A673 (cell line): ENCODE measurements around the gene MOSMO. TPM values are rescaled to one million over a fixed set of nuclear protein-coding genes. Genes with fewer than 3 reads are reported as not detected.
"Not testable (repeated sequence)": the region's sequence is repeated elsewhere in the genome, so short reads cannot be mapped to it uniquely, and the experiment has no call there.

Experiments used
- BruUV-seq: library from RNA; stranded (reverse); fragments of 400-500 nt; replicated peaks from 2 replicates; lab custom pipeline; 2021; lab: Mats Ljungman, UMichigan
- CTCF ChIA-PET: fragments of 300-600 bp; sonication (Branson Sonifier 250); formaldehyde crosslinking; loops from one replicate; lab custom pipeline; 2022; ENCODE audit warnings: antibody characterized with exemption; lab: Charles Lee
- POLR2A ChIA-PET: fragments of 300-600 bp; sonication (Branson Sonifier 250); formaldehyde crosslinking; loops from one replicate; lab custom pipeline; 2022; ENCODE audit warnings: antibody characterized with exemption; ENCODE audit not compliant: low non-redundant PET; lab: Charles Lee
- DNase-seq: peaks from one replicate; pipeline ENCODE4 v3.0.0-alpha.2; 2015; ENCODE audit warnings: low spot score
- H3K27ac ChIP-seq: fragments of 200-600 bp; sonication (generic); 2 replicates; pipeline ENCODE4 v1.5.1; 2016; ENCODE audit warnings: mixed run types, low read depth, mild to moderate bottlenecking, mixed read lengths, antibody characterized with exemption, low read length; ENCODE audit not compliant: poor library complexity, severe bottlenecking
- H3K27me3 ChIP-seq: fragments of 200-600 bp; sonication (generic); replicated peaks from 2 replicates; pipeline ENCODE4 v1.6.1; 2017; ENCODE audit warnings: mixed run types, low read depth, mild to moderate bottlenecking, mixed read lengths, antibody characterized with exemption, low read length; ENCODE audit not compliant: insufficient read depth, poor library complexity
- H3K36me3 ChIP-seq: fragments of 200-600 bp; sonication (generic); 2 replicates; pipeline ENCODE4 v1.6.1; 2016; ENCODE audit warnings: mixed run types, mild to moderate bottlenecking, mixed read lengths, antibody characterized with exemption, low read length; ENCODE audit not compliant: insufficient read depth, poor library complexity, severe bottlenecking
- H3K4me1 ChIP-seq: fragments of 200-600 bp; sonication (generic); 2 replicates; pipeline ENCODE4 v1.6.1; 2017; ENCODE audit warnings: mixed run types, mild to moderate bottlenecking, mixed read lengths, antibody characterized with exemption, low read length; ENCODE audit not compliant: insufficient read depth, poor library complexity, severe bottlenecking
- H3K4me3 ChIP-seq: fragments of 200-600 bp; sonication (generic); 2 replicates; pipeline ENCODE4 v1.5.1; 2016; ENCODE audit warnings: low read depth, mixed run types, mild to moderate bottlenecking, mixed read lengths, low read length; ENCODE audit not compliant: poor library complexity, severe bottlenecking
- H3K9me3 ChIP-seq: fragments of 200-600 bp; sonication (generic); 2 replicates; pipeline ENCODE4 v1.6.1; 2016; ENCODE audit warnings: mixed run types, low read depth, mild to moderate bottlenecking, mixed read lengths, antibody characterized with exemption, low read length; ENCODE audit not compliant: poor library complexity, severe bottlenecking
- EZH2 ChIP-seq: fragments of 200-600 bp; sonication (generic); IDR thresholded peaks from 2 replicates; pipeline ENCODE4 v1.6.1; 2017; ENCODE audit warnings: borderline replicate concordance, low read depth, mild to moderate bottlenecking, mixed read lengths, antibody characterized with exemption, low read length; ENCODE audit not compliant: poor library complexity, severe bottlenecking
- intact Hi-C: fragments of 100-400 bp; cut with micrococcal nuclease; formaldehyde crosslinking; loops from one replicate; pipeline ENCODE4 v1.10.0; 2022; ENCODE audit not compliant: unreplicated experiment
- total RNA-seq: library from RNA; stranded (reverse); gene quantifications from 2 replicates; pipeline ENCODE4 v1.2.3, GENCODE V29; 2021
- TF ChIP-seq, protein P1 (sequence below): fragments of 300-800, 200-600 bp; sonication (generic); conservative IDR thresholded peaks from 2 replicates; pipeline ENCODE4 v1.5.1; 2017; ENCODE audit warnings: low read depth, mild to moderate bottlenecking, antibody characterized with exemption, low read length, moderate library complexity, mixed read lengths

The MOSMO gene
- total RNA-seq, 1 experiment from 2014 or later = 14.6 TPM

DNA sequence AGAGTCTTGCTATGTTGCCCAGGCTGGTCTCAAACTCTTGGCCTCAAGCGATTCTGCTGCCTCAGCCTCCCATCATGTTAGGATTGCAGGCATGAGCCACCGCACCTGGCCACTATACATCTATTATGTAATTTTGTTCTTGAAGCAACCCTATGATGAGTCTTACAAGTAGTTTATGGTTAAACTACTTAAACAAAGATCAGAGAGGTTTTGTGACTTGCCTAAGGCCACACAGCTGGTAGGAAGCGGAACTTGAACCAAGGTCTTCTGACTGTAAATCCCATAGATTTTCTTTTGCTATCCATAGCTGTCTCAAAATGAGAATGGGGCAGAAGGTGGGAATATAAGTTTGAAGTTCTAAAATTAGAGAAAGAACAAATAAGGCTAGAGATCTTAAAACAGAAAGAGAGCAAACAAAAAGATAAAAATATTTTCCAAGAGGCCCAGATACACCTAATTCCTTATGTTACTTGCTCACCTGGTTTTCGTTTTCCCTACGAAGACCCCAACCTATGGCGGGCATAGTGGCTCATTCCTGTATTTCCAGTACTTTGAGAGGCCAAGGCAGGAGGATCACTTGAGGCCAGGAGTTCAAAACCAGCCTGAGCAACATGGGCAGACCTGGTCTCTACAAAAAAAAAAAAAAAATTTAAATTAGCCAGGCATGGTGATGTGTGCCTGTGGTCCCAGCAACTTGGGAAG lies 116.8 kb downstream of the MOSMO start:
- no TSS peak for BruUV-seq
- Histone ChIP-seq H3K9me3 (no peaks in the 10 kb centered on the region), H3K4me3 (no peak overlapping the region), H3K4me1 (no peaks in the 10 kb centered on the region), H3K27me3 (no peaks in the 10 kb centered on the region), H3K36me3 (no peaks in the 10 kb centered on the region), H3K27ac (no peak overlapping the region)
- intact Hi-C loops = no loop called here
- no peak for TF ChIP-seq EZH2
- TF ChIP-seq, protein P1, sequence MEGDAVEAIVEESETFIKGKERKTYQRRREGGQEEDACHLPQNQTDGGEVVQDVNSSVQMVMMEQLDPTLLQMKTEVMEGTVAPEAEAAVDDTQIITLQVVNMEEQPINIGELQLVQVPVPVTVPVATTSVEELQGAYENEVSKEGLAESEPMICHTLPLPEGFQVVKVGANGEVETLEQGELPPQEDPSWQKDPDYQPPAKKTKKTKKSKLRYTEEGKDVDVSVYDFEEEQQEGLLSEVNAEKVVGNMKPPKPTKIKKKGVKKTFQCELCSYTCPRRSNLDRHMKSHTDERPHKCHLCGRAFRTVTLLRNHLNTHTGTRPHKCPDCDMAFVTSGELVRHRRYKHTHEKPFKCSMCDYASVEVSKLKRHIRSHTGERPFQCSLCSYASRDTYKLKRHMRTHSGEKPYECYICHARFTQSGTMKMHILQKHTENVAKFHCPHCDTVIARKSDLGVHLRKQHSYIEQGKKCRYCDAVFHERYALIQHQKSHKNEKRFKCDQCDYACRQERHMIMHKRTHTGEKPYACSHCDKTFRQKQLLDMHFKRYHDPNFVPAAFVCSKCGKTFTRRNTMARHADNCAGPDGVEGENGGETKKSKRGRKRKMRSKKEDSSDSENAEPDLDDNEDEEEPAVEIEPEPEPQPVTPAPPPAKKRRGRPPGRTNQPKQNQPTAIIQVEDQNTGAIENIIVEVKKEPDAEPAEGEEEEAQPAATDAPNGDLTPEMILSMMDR = no peak
- POLR2A ChIA-PET = no interaction called here
- CTCF ChIA-PET = no interaction called here
- no peak for DNase-seq

DNA sequence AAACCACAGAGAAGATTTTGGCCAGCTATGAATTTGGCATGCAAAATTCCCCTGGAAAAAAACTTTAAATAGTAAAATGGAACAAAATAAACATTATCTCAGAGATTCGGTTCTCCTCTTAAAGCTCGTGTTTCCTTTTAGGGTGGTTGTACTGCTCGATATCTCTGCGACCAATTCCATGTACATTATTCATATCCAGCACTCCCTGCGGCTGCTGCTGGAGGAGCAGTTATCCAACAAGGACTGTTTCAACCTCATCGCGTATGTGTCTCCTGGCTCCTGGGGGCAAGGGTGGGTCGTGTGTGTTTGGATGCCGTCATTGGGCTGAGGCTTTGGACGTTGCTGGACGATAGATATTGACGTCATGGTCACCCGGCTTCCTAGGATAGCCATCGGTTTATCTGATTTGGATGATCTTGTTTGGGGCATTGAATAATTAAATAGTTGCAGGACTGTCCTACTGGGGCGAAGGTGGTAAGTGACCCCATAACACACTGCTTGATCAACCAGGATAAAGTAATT lies 118.2 kb downstream of the MOSMO start:
- no TSS peak for BruUV-seq
- no peak for TF ChIP-seq EZH2
- TF ChIP-seq, protein P1 = no peak
- ChIA-PET POLR2A (no interaction called here), CTCF (no interaction called here)
- Histone ChIP-seq H3K9me3 (no peaks in the 10 kb centered on the region), H3K27ac (no peak overlapping the region), H3K36me3 (no peaks in the 10 kb centered on the region), H3K27me3 (no peaks in the 10 kb centered on the region), H3K4me1 (no peaks in the 10 kb centered on the region), H3K4me3 (no peak overlapping the region)
- intact Hi-C loops = no loop called here
- DNase-seq = no peak

DNA sequence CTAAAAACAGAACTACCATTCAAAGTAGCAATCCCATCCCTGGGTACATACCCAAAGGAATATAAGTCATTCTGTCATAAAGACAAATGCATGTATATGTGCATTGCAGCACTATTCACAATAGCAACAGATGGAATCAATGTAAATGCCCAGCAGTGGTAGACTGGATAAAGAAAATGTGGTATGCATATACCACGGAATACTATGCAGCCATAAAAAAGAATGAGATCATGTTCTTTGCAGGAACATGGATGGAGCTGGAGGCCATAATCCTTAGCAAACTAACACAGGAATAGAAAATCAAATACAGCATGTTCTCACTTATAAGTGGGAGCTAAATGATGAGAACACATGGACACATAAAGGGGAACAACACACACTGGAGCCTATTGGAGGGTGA lies 120.6 kb downstream of the MOSMO start:
- BruUV-seq, H3K9me3 ChIP-seq, H3K36me3 ChIP-seq, H3K27ac ChIP-seq, DNase-seq, H3K4me3 ChIP-seq, intact Hi-C loops, POLR2A ChIA-PET, H3K4me1 ChIP-seq, H3K27me3 ChIP-seq: not testable (repeated sequence)
- CTCF ChIA-PET = interaction anchor here (0.7 kb wide), 1 partner anchor 18 kb away, joined by 6 read pairs; no protein-coding TSS in a partner anchor

DNA sequence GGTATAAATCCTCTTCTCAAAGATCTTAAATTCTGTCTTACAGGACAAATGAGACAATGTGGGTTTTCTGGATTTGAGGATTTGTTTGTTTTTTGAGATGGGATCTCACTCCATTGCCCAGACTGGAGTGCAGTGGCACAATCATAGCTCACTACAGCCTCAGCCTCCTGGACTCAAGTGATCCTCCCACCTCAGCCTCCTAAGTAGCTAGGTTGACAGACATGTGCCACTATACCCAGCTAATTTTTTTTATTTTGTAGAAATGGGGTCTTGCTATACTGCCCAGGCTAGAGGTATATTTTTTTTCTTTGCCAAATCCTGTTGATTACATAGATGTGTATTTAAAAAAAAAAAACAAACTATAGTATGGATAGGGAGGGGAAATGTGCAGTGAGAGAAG lies 122.6 kb downstream of the MOSMO start:
- Histone ChIP-seq H3K9me3 (no peaks in the 10 kb centered on the region), H3K27ac (no peak overlapping the region), H3K36me3 (no peaks in the 10 kb centered on the region), H3K4me3 (no peak overlapping the region), H3K4me1 (no peaks in the 10 kb centered on the region), H3K27me3 (no peaks in the 10 kb centered on the region)
- intact Hi-C loops = no loop called here
- ChIA-PET CTCF (no interaction called here), POLR2A (no interaction called here)
- DNase-seq = no peak
- no TSS peak for BruUV-seq
- TF ChIP-seq, protein P1 = no peak
- TF ChIP-seq EZH2 = no peak
